ENCODE results near the gene FRMD5.

Gene FRMD5

DNA sequence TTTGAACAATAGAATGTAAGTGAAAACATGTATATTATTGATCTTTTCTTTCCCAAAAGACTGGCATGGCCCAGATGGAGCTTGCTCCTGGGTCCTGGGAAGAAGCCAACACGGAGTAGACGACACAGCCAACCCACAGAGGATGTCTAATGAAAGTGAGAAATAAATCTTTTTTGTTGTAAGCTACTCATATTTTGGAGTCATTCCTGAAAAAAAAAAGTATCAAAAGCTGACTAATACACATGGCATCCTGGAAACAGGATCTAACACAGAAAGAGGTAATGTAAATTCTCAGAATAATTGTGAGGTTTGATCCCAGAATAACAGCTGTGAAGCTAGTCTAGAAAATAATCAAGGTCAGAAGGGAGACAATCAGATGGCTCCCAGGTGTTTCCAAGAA is 12.6 kb upstream of the FRMD5 start:
- no peaks in the 10 kb centered on the region for H3K36me3 ChIP-seq (ENCODE audit: control insufficient read depth, insufficient read depth, low read length)
- no peaks in the 10 kb centered on the region for H3K27me3 ChIP-seq (ENCODE audit: control insufficient read depth, insufficient read depth, low read length)
- no peaks in the 10 kb centered on the region for H3K4me1 ChIP-seq (ENCODE audit: control insufficient read depth, insufficient read depth, low read length)
- no peak overlapping the region for H3K27ac ChIP-seq (ENCODE audit: low read depth, low read length)
- H3K9me3 ChIP-seq (ENCODE audit: control insufficient read depth, insufficient read depth, low read length), result no peaks in the 10 kb centered on the region
- H3K9ac ChIP-seq (ENCODE audit: low read depth, low read length), result no peak overlapping the region
- H3K4me3 ChIP-seq (ENCODE audit: low read depth, low read length), result no peak overlapping the region

DNA sequence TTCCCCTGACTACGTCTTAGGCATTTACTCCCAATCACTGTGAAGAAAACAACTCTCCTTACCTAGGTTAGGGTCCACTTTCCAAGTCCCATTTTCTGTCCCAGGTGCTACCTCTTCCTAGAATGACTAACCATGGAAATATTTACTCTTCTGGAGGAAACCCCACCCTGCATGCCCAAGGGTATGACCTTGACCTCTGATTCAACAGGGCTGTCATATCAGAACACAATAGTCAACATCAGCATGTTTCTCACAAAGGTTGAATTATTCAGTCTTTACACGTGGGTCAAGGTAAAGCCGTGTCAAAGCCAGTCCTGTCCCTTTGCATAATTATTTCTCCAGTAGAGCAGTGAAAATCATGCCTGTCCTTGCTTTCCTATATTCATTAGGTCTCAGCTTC is 4.3 kb upstream of the FRMD5 start:
- Histone ChIP-seq H3K27me3 (ENCODE audit: control insufficient read depth, insufficient read depth, low read length) (no peaks in the 10 kb centered on the region; the same call in 1 of the 2 replicates), H3K27ac (ENCODE audit: low read depth, low read length) (no peak overlapping the region), H3K9ac (ENCODE audit: low read depth, low read length) (no peak overlapping the region), H3K4me3 (ENCODE audit: low read depth, low read length) (no peak overlapping the region), H3K36me3 (ENCODE audit: control insufficient read depth, insufficient read depth, low read length) (no peaks in the 10 kb centered on the region), H3K9me3 (ENCODE audit: control insufficient read depth, insufficient read depth, low read length) (no peaks in the 10 kb centered on the region), H3K4me1 (ENCODE audit: control insufficient read depth, insufficient read depth, low read length) (peaks cover 11% of the 10 kb centered on the region; the same call in 1 of the 2 replicates)

DNA sequence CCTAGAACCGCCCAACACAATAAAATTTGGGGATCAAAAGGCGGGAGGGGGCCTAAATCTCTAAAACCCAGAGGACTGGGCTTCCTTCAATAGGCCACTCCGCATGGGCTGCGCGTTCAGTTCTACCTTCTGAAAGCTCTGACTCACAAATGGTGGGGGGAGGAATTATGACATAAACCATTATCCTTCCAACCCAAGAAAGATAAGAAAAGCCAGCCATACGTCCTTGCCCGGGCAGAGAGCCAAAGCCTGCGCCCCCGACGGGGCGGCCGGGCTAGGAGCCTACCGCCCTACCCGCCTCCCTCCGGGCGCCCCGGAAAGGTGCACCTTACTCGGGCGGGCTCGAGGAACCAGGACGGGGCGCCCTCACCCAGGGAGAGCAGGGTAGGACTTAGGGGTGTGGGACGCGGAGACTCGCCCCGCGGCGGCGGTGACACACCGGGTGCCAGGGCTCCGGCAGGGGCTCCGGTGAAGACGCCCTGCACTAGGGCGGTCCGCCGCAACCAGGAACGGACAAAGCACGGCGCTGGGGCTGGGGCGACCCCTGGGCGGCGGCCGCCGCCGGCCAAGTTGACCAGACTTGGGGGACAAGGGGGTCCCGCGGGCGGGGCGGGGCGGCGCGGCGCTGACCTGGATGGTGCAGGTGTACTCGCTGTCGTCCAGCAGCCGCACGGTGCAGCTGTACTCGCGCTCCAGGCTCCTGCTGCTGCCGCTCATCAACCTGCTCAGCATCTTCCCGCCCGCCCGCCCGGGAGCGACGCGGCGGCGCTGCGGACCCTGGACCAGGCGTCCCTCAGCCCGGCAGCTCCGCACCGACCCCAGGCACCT is 534 bp downstream of the FRMD5 start:
- 0 out of 2 replicates have a peak overlapping the region, but pooled peaks have one; percentile 27 for H3K9ac ChIP-seq (ENCODE audit: low read depth, low read length)
- H3K27ac ChIP-seq (ENCODE audit: low read depth, low read length), result no peak overlapping the region
- H3K4me1 ChIP-seq (ENCODE audit: control insufficient read depth, insufficient read depth, low read length), result peaks cover 23% of the 10 kb centered on the region
- H3K9me3 ChIP-seq (ENCODE audit: control insufficient read depth, insufficient read depth, low read length), result no peaks in the 10 kb centered on the region
- peaks cover 18% of the 10 kb centered on the region for H3K27me3 ChIP-seq (ENCODE audit: control insufficient read depth, insufficient read depth, low read length)
- H3K36me3 ChIP-seq (ENCODE audit: control insufficient read depth, insufficient read depth, low read length), result no peaks in the 10 kb centered on the region
- peak overlapping the region; percentile 61 for H3K4me3 ChIP-seq (ENCODE audit: low read depth, low read length)

DNA sequence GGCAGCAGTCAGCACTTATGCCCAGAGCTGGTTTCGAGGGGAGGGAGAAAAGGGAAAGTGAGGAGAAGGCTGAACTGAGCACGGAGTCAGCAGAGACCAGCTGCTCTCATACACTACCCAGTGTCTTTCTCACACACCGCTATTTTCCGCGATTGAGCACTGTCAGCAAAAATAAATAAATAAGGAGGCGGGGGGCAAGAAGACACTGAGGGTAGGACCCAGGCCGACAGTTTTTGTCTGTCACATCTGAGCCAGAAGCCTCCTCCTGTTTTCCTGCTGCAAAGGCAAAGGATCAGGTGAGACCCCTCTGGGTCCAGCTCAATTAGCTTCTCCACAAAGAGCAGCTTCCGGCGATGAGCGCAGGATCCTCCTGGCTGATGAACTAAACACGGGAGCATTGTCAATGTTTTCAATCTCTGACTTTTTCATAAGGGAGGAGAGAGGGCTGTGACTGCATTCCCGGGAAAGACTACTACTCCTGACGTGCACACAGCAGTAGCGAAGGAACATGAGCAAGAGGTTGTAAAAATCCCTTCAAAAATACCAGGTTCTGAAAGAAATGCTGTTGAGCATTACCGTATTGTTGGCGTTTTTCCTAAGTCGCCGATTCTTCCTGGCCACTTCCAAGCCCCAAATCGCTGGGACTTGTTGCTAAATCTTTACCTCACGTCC is 1.3 kb downstream of the FRMD5 start:
- peaks cover 18% of the 10 kb centered on the region for H3K27me3 ChIP-seq (ENCODE audit: control insufficient read depth, insufficient read depth, low read length)
- peaks cover 16% of the 10 kb centered on the region for H3K4me1 ChIP-seq (ENCODE audit: control insufficient read depth, insufficient read depth, low read length)
- H3K9me3 ChIP-seq (ENCODE audit: control insufficient read depth, insufficient read depth, low read length), result no peaks in the 10 kb centered on the region
- no peaks in the 10 kb centered on the region for H3K36me3 ChIP-seq (ENCODE audit: control insufficient read depth, insufficient read depth, low read length)
- H3K27ac ChIP-seq (ENCODE audit: low read depth, low read length), result no peak overlapping the region
- peak overlapping the region; percentile 61 for H3K4me3 ChIP-seq (ENCODE audit: low read depth, low read length)
- 0 out of 2 replicates have a peak overlapping the region, but pooled peaks have one; percentile 27 for H3K9ac ChIP-seq (ENCODE audit: low read depth, low read length)

DNA sequence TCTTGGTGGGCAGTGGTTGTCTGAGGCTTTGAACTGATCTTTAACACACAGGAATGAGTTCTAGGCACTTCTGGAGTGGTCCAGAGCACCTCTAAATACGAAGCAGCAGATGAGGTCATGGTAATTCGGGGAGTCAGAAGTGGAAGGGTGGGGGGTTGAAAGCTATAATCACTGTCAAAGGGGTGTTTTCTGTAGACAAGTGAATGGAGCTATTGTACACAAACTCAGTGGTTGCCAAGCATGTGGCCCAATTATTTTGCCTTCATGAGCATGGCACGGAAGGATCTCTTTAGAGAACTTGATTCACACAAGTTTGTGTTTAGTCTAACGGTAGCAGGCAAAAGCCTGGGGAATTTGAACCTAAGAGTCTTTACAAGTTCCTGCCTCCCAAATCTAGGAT is 6.3 kb downstream of the FRMD5 start:
- H3K9ac ChIP-seq (ENCODE audit: low read depth, low read length), result no peak overlapping the region
- peaks cover 19% of the 10 kb centered on the region for H3K4me1 ChIP-seq (ENCODE audit: control insufficient read depth, insufficient read depth, low read length)
- H3K27ac ChIP-seq (ENCODE audit: low read depth, low read length), result no peak overlapping the region
- H3K36me3 ChIP-seq (ENCODE audit: control insufficient read depth, insufficient read depth, low read length), result no peaks in the 10 kb centered on the region
- H3K9me3 ChIP-seq (ENCODE audit: control insufficient read depth, insufficient read depth, low read length), result no peaks in the 10 kb centered on the region
- peaks cover 13% of the 10 kb centered on the region for H3K27me3 ChIP-seq (ENCODE audit: control insufficient read depth, insufficient read depth, low read length)
- H3K4me3 ChIP-seq (ENCODE audit: low read depth, low read length), result no peak overlapping the region

- H3K9me3 ChIP-seq (ENCODE audit: control insufficient read depth, insufficient read depth, low read length), result no peaks in the 10 kb centered on the region
- no peak overlapping the region for H3K4me3 ChIP-seq (ENCODE audit: low read depth, low read length)
- H3K27ac ChIP-seq (ENCODE audit: low read depth, low read length), result no peak overlapping the region
- no peak overlapping the region for H3K9ac ChIP-seq (ENCODE audit: low read depth, low read length)
- H3K4me1 ChIP-seq (ENCODE audit: control insufficient read depth, insufficient read depth, low read length), result peaks cover 4% of the 10 kb centered on the region; the same call in 1 of the 2 replicates
- H3K36me3 ChIP-seq (ENCODE audit: control insufficient read depth, insufficient read depth, low read length), result no peaks in the 10 kb centered on the region
- no peaks in the 10 kb centered on the region for H3K27me3 ChIP-seq (ENCODE audit: control insufficient read depth, insufficient read depth, low read length)
Observed at GRCh38 chr15:44186705-44187104, 8.4 kb downstream of the FRMD5 start.

- H3K27me3 ChIP-seq (ENCODE audit: control insufficient read depth, insufficient read depth, low read length), result no peaks in the 10 kb centered on the region
- H3K9me3 ChIP-seq (ENCODE audit: control insufficient read depth, insufficient read depth, low read length), result no peaks in the 10 kb centered on the region
- H3K36me3 ChIP-seq (ENCODE audit: control insufficient read depth, insufficient read depth, low read length), result no peaks in the 10 kb centered on the region
- no peak overlapping the region for H3K9ac ChIP-seq (ENCODE audit: low read depth, low read length)
- H3K27ac ChIP-seq (ENCODE audit: low read depth, low read length), result no peak overlapping the region
- peaks cover 4% of the 10 kb centered on the region; the same call in 1 of the 2 replicates for H3K4me1 ChIP-seq (ENCODE audit: control insufficient read depth, insufficient read depth, low read length)
- no peak overlapping the region for H3K4me3 ChIP-seq (ENCODE audit: low read depth, low read length)
Observed at GRCh38 chr15:44183363-44183762, 11.7 kb downstream of the FRMD5 start.

- no peak overlapping the region for H3K4me3 ChIP-seq (ENCODE audit: low read depth, low read length)
- H3K4me1 ChIP-seq (ENCODE audit: control insufficient read depth, insufficient read depth, low read length), result no peaks in the 10 kb centered on the region
- H3K9ac ChIP-seq (ENCODE audit: low read depth, low read length), result no peak overlapping the region
- no peaks in the 10 kb centered on the region for H3K9me3 ChIP-seq (ENCODE audit: control insufficient read depth, insufficient read depth, low read length)
- H3K27ac ChIP-seq (ENCODE audit: low read depth, low read length), result no peak overlapping the region
- H3K36me3 ChIP-seq (ENCODE audit: control insufficient read depth, insufficient read depth, low read length), result no peaks in the 10 kb centered on the region
- no peaks in the 10 kb centered on the region for H3K27me3 ChIP-seq (ENCODE audit: control insufficient read depth, insufficient read depth, low read length)
Observed at GRCh38 chr15:44181410-44181809, 13.7 kb downstream of the FRMD5 start.

DNA sequence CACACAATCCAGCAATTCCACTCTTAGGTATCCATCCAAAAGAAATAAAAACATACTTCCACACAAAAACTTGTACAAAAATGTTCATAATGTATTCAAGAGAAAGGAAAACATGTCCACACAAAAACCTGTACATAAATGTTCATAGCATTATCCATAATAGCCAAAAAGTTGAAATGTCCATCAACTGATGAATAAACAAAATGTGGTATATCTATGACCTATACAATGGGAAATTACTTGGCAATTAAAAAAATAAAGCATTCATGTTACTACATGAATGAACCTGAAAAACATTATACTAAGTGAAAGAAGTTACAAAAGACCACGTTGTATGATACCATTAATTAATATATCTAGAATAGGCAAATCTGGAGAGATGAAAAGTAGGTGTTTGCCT is 17.9 kb downstream of the FRMD5 start:
- Histone ChIP-seq H3K36me3 (ENCODE audit: control insufficient read depth, insufficient read depth, low read length) (no peaks in the 10 kb centered on the region), H3K4me3 (ENCODE audit: low read depth, low read length) (no peak overlapping the region)

DNA sequence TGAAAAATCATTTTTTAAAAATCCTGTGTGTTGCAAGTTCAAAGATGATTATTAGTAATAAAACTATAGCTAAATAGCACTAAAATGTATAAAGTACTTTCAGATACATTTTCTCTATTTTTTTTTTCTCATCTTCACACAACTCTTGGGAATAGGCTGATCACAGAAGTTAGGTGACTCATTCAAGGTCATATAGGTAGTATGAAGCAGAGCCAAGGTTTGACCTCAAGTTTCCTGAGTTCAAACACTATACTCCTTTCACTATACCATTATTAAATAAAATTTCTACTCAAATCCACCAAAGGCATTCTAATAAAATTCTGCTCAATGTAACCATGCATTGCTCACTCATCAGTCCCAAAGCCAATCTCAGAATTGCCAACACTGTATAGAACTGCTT is 21.3 kb downstream of the FRMD5 start:
- Histone ChIP-seq H3K4me1 (ENCODE audit: control insufficient read depth, insufficient read depth, low read length) (no peaks in the 10 kb centered on the region), H3K9ac (ENCODE audit: low read depth, low read length) (no peak overlapping the region), H3K27me3 (ENCODE audit: control insufficient read depth, insufficient read depth, low read length) (no peaks in the 10 kb centered on the region), H3K9me3 (ENCODE audit: control insufficient read depth, insufficient read depth, low read length) (no peaks in the 10 kb centered on the region), H3K36me3 (ENCODE audit: control insufficient read depth, insufficient read depth, low read length) (no peaks in the 10 kb centered on the region), H3K27ac (ENCODE audit: low read depth, low read length) (no peak overlapping the region), H3K4me3 (ENCODE audit: low read depth, low read length) (no peak overlapping the region)

More for the DNA sequence above, 17.9 kb downstream of the FRMD5 start:
- no peaks in the 10 kb centered on the region for H3K4me1 ChIP-seq (ENCODE audit: control insufficient read depth, insufficient read depth, low read length)
- H3K27ac ChIP-seq (ENCODE audit: low read depth, low read length), result no peak overlapping the region
- H3K27me3 ChIP-seq (ENCODE audit: control insufficient read depth, insufficient read depth, low read length), result no peaks in the 10 kb centered on the region
- no peak overlapping the region for H3K9ac ChIP-seq (ENCODE audit: low read depth, low read length)
- no peaks in the 10 kb centered on the region for H3K9me3 ChIP-seq (ENCODE audit: control insufficient read depth, insufficient read depth, low read length)

DNA sequence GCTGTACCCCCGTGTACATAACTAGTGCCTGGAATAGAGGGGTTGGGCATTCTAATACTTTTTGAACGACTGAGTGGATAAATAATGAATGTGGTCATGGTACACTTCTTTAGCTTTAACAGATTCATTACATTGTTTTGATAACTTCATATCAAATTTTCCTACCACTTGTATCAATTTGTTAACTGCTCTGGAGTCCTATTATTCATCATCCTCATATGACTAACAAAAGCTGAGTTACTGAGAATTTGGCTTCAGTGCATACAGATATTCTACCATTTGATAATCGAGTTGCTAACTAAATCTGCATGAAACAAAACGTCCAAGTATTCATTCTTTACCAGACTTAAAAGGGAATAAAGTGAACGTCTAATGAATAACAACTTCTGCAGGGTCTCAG is 31.7 kb downstream of the FRMD5 start:
- Histone ChIP-seq H3K9ac (ENCODE audit: low read depth, low read length) (no peak overlapping the region), H3K27me3 (ENCODE audit: control insufficient read depth, insufficient read depth, low read length) (no peaks in the 10 kb centered on the region), H3K36me3 (ENCODE audit: control insufficient read depth, insufficient read depth, low read length) (no peaks in the 10 kb centered on the region), H3K9me3 (ENCODE audit: control insufficient read depth, insufficient read depth, low read length) (no peaks in the 10 kb centered on the region), H3K4me3 (ENCODE audit: low read depth, low read length) (no peak overlapping the region), H3K27ac (ENCODE audit: low read depth, low read length) (no peak overlapping the region), H3K4me1 (ENCODE audit: control insufficient read depth, insufficient read depth, low read length) (no peaks in the 10 kb centered on the region)

All from HUES48 (cell line).